B cell (primary cell): ENCODE results near the gene CRY2. TPM values are rescaled to one million over a fixed set of nuclear protein-coding genes. Genes with fewer than 3 reads are reported as not detected.

Source experiments
- ATAC-seq: fragments of 200-7000 bp; cut with Tn5 transposase; one replicate; pipeline ENCODE4 v1.10.0; 2021; ENCODE audit warnings: low read depth, mild to moderate bottlenecking, moderate number of reproducible peaks, moderate library complexity
- CTCF ChIA-PET: fragments of 350-600 bp; sonication (Branson Sonifier 250); formaldehyde crosslinking; loops from one replicate; lab custom pipeline; 2021; ENCODE audit warnings: antibody characterized with exemption, inconsistent platforms; lab: Charles Lee
- POLR2A ChIA-PET: fragments of 350-600 bp; sonication (Branson Sonifier 250); formaldehyde crosslinking; loops from one replicate; lab custom pipeline; 2021; ENCODE audit warnings: antibody characterized with exemption; lab: Charles Lee
- DNase-seq: peaks from one replicate; pipeline ENCODE4 v3.0.0; 2013
- H2AFZ ChIP-seq: 2 replicates; pipeline ENCODE4 v1.6.1; 2012; ENCODE audit warnings: mild to moderate bottlenecking, low read depth, low read length; ENCODE audit not compliant: insufficient read depth, poor library complexity, severe bottlenecking
- H3K27ac ChIP-seq, 2 donors: 1 replicate in 1 of 2; 2 replicates in 1 of 2; pipeline ENCODE4 v1.5.1; 2012 to 2013; ENCODE audit warnings: low read length in 2 of 2, mild to moderate bottlenecking in 2 of 2, moderate library complexity in 1 of 2
- H3K27me3 ChIP-seq, 4 experiments: fragments of 200-600 bp in 1 of 4; sonication (generic) in 1 of 4; replicated peaks in 1 of 4; 1 replicate in 2 of 4; 2 replicates in 2 of 4; pipeline versions ENCODE4 v1.6.1 to v1.7.0; 2013 to 2016; ENCODE audit warnings: low read length in 3 of 4, mild to moderate bottlenecking in 2 of 4, mixed read lengths in 1 of 4, moderate library complexity in 1 of 4; ENCODE audit not compliant: insufficient read depth in 4 of 4, control insufficient read depth in 3 of 4; ENCODE audit errors: control extremely low read depth in 1 of 4
- H3K36me3 ChIP-seq, 2 experiments: replicated peaks in 1 of 2; 1 replicate in 1 of 2; 2 replicates in 1 of 2; pipeline versions ENCODE4 v1.6.1 to v1.7.1; 2013; ENCODE audit warnings: low read length in 1 of 2; ENCODE audit not compliant: insufficient read depth in 2 of 2, control insufficient read depth in 1 of 2; ENCODE audit errors: control extremely low read depth in 1 of 2, extremely low read depth in 1 of 2
- H3K4me1 ChIP-seq, 2 donors: fragments of 200-600 bp in 1 of 2; sonication (generic) in 1 of 2; 1 replicate in 1 of 2; 2 replicates in 1 of 2; pipeline versions ENCODE4 v1.5.1 to v1.6.1; 2013 to 2017; ENCODE audit warnings: low read length in 2 of 2; ENCODE audit not compliant: control insufficient read depth in 2 of 2, insufficient read depth in 2 of 2
- H3K4me2 ChIP-seq: replicated peaks from 2 replicates; pipeline ENCODE3; 2012; ENCODE audit warnings: mild to moderate bottlenecking, low read depth, low read length; ENCODE audit not compliant: poor library complexity, severe bottlenecking
- H3K4me3 ChIP-seq, 5 experiments: fragments of 200-600 bp in 1 of 5; sonication (generic) in 1 of 5; 1 replicate in 3 of 5; 2 replicates in 2 of 5; pipeline versions ENCODE4 v1.5.1 to v1.7.0; 2011 to 2016; ENCODE audit warnings: low read length in 4 of 5, mild to moderate bottlenecking in 4 of 5, low read depth in 2 of 5, control low read depth in 1 of 5, moderate library complexity in 1 of 5; ENCODE audit not compliant: insufficient read depth in 1 of 5; ENCODE audit errors: control extremely low read depth in 1 of 5, extremely low read depth in 1 of 5
- H3K79me2 ChIP-seq: fragments of 200-600 bp; sonication (generic); one replicate; pipeline ENCODE4 v1.6.0; 2016; ENCODE audit warnings: low read length; ENCODE audit not compliant: control insufficient read depth, insufficient read depth
- H3K9ac ChIP-seq: fragments of 200-600 bp; sonication (generic); 2 replicates; pipeline ENCODE4 v1.6.1; 2017; ENCODE audit warnings: mild to moderate bottlenecking, low read length, moderate library complexity
- H3K9me3 ChIP-seq, 3 donors: one replicate each; pipeline versions ENCODE4 v1.6.1 to v1.7.1; 2013; ENCODE audit warnings: low read length in 2 of 3; ENCODE audit not compliant: control insufficient read depth in 2 of 3, insufficient read depth in 1 of 3; ENCODE audit errors: control extremely low read depth in 1 of 3
- H4K20me1 ChIP-seq: 2 replicates; pipeline ENCODE4 v1.6.0; 2012; ENCODE audit warnings: mild to moderate bottlenecking, low read length; ENCODE audit not compliant: insufficient read depth, control insufficient read depth, poor library complexity, severe bottlenecking
- H3K27ac Mint-ChIP-seq: one replicate; pipeline ENCODE4 v1.8.0; 2021; ENCODE audit warnings: mixed read lengths
- H3K27me3 Mint-ChIP-seq: one replicate; pipeline ENCODE4 v1.8.0; 2021; ENCODE audit warnings: mixed read lengths
- H3K4me1 Mint-ChIP-seq: one replicate; pipeline ENCODE4 v1.8.0; 2021; ENCODE audit warnings: mixed read lengths
- H3K4me3 Mint-ChIP-seq: one replicate; pipeline ENCODE4 v1.8.0; 2021; ENCODE audit warnings: mixed read lengths
- H3K9me3 Mint-ChIP-seq: one replicate; pipeline ENCODE4 v1.8.0; 2022; ENCODE audit warnings: mixed read lengths; ENCODE audit not compliant: insufficient read depth
- CTCF ChIP-seq: fragments of 200-600 bp; IDR thresholded peaks from one replicate; pipeline ENCODE4 v1.8.0; 2022; ENCODE audit warnings: antibody characterized with exemption, mild to moderate bottlenecking
- EZH2 ChIP-seq: IDR thresholded peaks from 2 replicates; pipeline ENCODE4 v1.6.1; 2012; ENCODE audit warnings: borderline replicate concordance, low read depth, mild to moderate bottlenecking, moderate library complexity, low read length; ENCODE audit not compliant: insufficient read depth, poor library complexity, severe bottlenecking
- WGBS: methylation state at CpG from one replicate; pipeline ENCODE4 v1.1.5; 2013; ENCODE audit warnings: missing lambda C conversion rate; ENCODE audit not compliant: insufficient coverage; 5-methylcytosine and 5-hydroxymethylcytosine counted together
- intact Hi-C: fragments of 100-400 bp; cut with micrococcal nuclease; formaldehyde crosslinking; loops from one replicate; pipeline ENCODE4 v1.10.0; 2022
- polyA plus RNA-seq: library from polyadenylated mRNA; depleted of rRNA; stranded (reverse); fragments of >200 nt; gene quantifications from 2 replicates; pipeline ENCODE4 v1.2.3, GENCODE V29; 2012
- total RNA-seq, 2 donors: library from RNA; stranded (reverse); fragments of 120-200 nt in 1 of 2; gene quantifications; 1 replicate in 1 of 2; 2 replicates in 1 of 2; pipeline versions ENCODE4 v1.2.3 to v1.2.4, GENCODE V29; 2013 to 2022

CRY2 gene
- total and polyA plus RNA-seq, 2 donors (not counting 1 experiment from before 2014, with no cell fraction given) = 20.4 to 65.1 TPM

GRCh38 chr11:45846174-45846675 is 1.1 kb upstream of the CRY2 start:
- ChIA-PET CTCF (interaction anchor here (1.0 to 2.7 kb wide), 10 partner anchors 13 to 160 kb away, joined by 3 to 12 read pairs (median 6); partner anchors contain the start of gene SLC35C1), POLR2A (interaction anchor here (1.1 to 1.5 kb wide), 6 partner anchors 38 to 84 kb away, joined by 3 to 12 read pairs (median 4); partner anchors contain the start of genes PEX16 and SLC35C1)
- WGBS = 81% methylated on average over 3 of the region's 4 CpGs
- TF ChIP-seq EZH2 = no peak
- intact Hi-C loops = loop anchor here (2.0 to 10.0 kb wide), 4 partner anchors 267 to 1241 kb away; partner anchors contain the start of gene PHF21A
- no peaks in the 10 kb centered on the region for H3K36me3 ChIP-seq
- no peak overlapping the region for H2AFZ ChIP-seq
- H3K4me2 ChIP-seq = peak overlapping the region; percentile 85
- peak overlapping the region; percentile 80 to 93 for H3K27ac ChIP-seq
- Mint-ChIP-seq H3K4me3 (peak overlapping the region; percentile 87), H3K9me3 (no peaks in the 10 kb centered on the region), H3K4me1 (peaks cover 56% of the 10 kb centered on the region), H3K27ac (peak overlapping the region; percentile 95), H3K27me3 (no peaks in the 10 kb centered on the region)
- peak overlapping the region; percentile 67 for H3K9ac ChIP-seq
- H3K4me1 ChIP-seq = peaks cover 26 to 36% of the 10 kb centered on the region in 2 donors
- ATAC-seq (no peak), DNase-seq (no peak)
- H4K20me1 ChIP-seq = peaks cover 25% of the 10 kb centered on the region
- H3K27me3 ChIP-seq = no peaks in the 10 kb centered on the region
- H3K79me2 ChIP-seq = peaks cover 39% of the 10 kb centered on the region
- H3K4me3 ChIP-seq = peak overlapping the region in 4 of 5 experiments; percentile 52 to 92 (median 58)
- H3K9me3 ChIP-seq = no peaks in the 10 kb centered on the region

- DNase-seq = peak; percentile 70
- intact Hi-C loops = loop anchor here (1.0 to 10.0 kb wide), 10 partner anchors 37 to 1243 kb away; partner anchors contain the start of genes MAPK8IP1, PHF21A and SLC35C1
- ChIA-PET POLR2A (interaction anchor here (0.6 to 1.5 kb wide), 2 partner anchors 42 to 65 kb away, joined by 3 to 5 read pairs; no protein-coding TSS in a partner anchor), CTCF (interaction anchor here (0.8 to 2.7 kb wide), 4 partner anchors 14 to 158 kb away, joined by 4 to 12 read pairs (median 8); partner anchors contain the start of gene SLC35C1)
- ATAC-seq = no peak
- Histone ChIP-seq H3K27ac (peak overlapping the region; percentile 83 to 93), H3K79me2 (peaks cover 55% of the 10 kb centered on the region), H3K27me3 (no peaks in the 10 kb centered on the region), H3K4me2 (peak overlapping the region; percentile 85), H3K9ac (peak overlapping the region; percentile 76), H3K4me1 (peaks cover 39 to 48% of the 10 kb centered on the region in 2 donors), H2AFZ (peak overlapping the region; percentile 69), H4K20me1 (peaks cover 39% of the 10 kb centered on the region), H3K9me3 (no peaks in the 10 kb centered on the region), H3K36me3 (no peaks in the 10 kb centered on the region), H3K4me3 (peak overlapping the region; percentile 76 to 93 (median 90))
- TF ChIP-seq EZH2 (no peak), CTCF (peak; percentile 26)
- peaks cover 69% of the 10 kb centered on the region for H3K4me1 Mint-ChIP-seq
- H3K27me3 Mint-ChIP-seq = no peaks in the 10 kb centered on the region
- no peaks in the 10 kb centered on the region for H3K9me3 Mint-ChIP-seq
- peak overlapping the region; percentile 87 for H3K4me3 Mint-ChIP-seq
- 0% methylated on average over 10 of the region's 16 CpGs for WGBS
- H3K27ac Mint-ChIP-seq = peak overlapping the region; percentile 95
Measured at GRCh38 chr11:45847911-45848316, 639 bp downstream of the CRY2 start.
